NCI-H2196 treated with DMSO at 0.1 percent for 48 hours (cell line): ENCODE measurements around the gene CDK8.
"Not testable (repeated sequence)": the region's sequence is repeated elsewhere in the genome, so short reads cannot be mapped to it uniquely, and the experiment has no call there.

ENCODE experiments used
- DNase-seq: peaks from one replicate; lab custom pipeline; 2025; ENCODE audit not compliant: unreplicated experiment; lab: John Stamatoyannopoulos, UW

CDK8 gene

DNA sequence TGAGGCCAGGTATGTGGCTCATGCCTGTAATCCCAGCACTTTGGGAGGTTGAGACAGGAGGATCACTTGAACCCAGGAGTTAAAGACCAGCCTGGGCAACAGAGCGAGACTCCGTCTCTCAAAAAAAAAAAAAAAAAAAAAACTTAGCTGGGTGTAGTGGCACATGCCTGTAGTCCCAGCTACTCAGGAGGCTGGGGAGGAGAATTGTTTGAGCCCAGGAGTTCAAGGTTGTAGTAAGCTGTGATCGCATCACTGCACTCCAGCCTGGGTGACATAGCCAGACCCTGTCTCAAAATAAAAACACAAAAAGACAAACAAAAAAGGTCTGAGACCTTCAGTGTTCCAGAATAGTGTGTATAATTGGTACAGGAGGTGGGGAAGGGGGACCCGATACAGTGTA, 1.9 kb upstream of the CDK8 start:
- not testable (repeated sequence) for DNase-seq

DNA sequence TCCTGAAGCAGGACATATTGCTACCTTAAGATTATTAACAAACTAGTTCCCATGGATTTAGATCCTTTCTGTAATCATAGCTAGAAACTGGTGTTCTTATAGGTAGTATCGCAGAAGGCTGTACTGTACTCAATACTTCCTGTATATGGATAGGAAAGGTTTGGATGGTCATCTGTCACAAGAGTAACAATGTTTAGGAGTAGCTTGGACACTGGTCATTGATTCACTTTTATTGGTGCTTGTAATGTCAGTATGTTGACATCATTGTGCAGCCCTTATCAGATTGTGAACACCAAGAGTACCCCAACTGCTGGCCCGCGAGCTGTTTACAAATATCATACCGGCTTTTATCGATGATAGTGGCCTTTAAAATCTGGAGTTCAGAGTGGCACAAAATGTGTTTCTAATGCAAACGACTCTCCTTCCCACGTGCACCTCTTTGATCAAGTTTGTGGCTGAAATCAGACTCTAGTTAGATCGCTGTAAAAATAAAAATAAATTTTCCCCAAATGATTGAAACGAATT, 605 bp upstream of the CDK8 start:
- DNase-seq: no peak

GRCh38 chr13:26254583-26255111, 718 bp downstream of the CDK8 start:
- no peak for DNase-seq

DNA sequence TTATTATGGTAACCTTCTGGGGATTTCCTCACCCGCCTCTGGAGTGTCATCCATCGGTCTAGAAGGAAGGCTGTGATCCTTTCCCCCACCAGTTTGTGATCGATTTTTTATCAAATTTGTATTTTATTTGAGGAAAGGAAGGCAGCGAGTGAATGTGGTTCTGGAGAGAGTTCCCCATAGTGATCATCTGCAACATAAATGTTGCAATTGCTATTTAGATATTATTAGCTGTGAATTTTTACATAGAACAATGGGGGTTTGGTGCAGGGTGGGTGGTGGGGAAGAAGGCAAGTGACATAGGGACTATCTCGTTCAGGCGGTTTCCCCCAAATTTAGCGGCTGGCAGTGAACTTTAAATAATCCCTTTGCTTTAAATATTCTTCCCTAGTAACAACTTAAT, 1.2 kb downstream of the CDK8 start:
- DNase-seq: no peak

- DNase-seq: no peak
These were observed 1.9 kb downstream of the CDK8 start for GRCh38 chr13:26255691-26256277.

DNA sequence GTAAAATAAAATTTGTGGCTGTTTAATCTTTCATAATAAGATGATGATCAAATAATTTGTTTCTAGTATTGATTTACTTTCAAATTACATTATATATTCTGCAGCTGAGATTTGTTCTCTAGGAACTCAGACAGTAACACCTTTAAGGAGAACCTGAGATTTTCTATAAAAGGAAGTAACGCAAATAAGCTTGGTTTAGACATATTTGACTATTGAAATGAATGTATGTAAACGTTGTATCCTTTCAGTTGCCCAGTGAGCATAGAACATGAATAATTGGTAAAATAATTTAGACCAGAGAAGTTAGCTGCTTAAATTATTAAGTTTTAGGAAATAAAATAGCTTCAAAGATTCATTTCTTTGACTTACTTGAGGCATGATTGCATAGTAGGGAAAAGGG, 3.1 kb downstream of the CDK8 start:
- DNase-seq: no peak

GRCh38 chr13:26259634-26260033, 5.7 kb downstream of the CDK8 start:
- no peak for DNase-seq

GRCh38 chr13:26262156-26262555, 8.2 kb downstream of the CDK8 start:
- DNase-seq: no peak

DNA sequence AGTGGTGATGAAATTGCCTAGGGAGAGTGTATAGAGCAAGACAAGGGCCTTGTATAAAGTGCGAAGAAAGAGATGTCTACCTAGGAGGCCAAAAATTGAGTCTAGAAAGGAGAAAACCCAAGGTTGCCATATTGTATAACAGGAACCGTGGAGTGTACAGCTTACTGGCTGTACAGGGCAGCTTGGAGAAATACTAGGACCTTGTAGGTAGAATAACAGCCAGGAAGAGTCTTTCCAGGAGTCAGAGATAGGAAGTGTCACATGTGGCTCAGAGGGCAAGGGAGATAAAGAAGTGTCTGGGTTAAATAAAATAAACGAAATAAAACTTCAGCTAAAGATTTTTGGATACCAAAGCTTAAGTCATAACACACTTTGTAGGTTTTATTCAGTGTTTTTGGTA, 12.4 kb downstream of the CDK8 start:
- no peak for DNase-seq

- DNase-seq: no peak
These were observed 16.8 kb downstream of the CDK8 start for GRCh38 chr13:26270707-26271106.

DNA sequence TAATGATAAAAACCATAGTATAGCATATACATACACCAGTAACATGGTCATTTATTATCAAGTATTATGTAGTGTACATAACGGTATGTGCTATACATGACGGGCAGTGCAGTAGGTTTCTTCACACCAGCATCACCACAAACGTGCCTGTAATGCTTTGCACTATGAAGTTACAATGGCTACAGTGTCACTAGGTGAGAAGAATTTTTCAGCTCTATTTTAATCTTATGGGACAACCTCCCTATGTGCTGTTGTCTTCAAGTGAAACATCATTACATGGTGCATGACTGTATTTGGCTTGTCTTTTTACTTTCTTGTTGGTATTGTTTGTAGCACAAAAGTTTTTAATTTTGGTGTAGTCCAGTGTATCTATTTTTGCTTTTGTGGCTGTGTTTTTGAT, 18.7 kb downstream of the CDK8 start:
- no peak for DNase-seq

DNA sequence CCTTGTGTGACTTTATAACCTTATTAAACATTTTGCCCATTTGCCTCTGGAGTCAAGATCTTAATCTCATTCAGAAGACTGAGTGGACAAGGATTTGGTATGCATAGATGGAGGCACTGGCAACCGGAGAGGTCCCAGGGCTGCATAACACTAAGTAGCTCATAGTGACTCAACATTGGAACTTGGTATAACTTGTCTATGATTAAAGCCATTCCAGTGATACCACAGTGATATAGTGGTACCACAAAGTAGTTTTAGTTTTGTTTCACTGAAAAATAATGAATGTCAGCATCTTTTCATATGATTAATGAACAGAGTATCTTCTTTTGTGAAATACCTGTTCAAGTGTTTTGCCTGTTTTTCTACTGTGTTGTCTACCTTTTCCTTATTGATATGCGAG, 26.4 kb downstream of the CDK8 start:
- DNase-seq: no peak

DNA sequence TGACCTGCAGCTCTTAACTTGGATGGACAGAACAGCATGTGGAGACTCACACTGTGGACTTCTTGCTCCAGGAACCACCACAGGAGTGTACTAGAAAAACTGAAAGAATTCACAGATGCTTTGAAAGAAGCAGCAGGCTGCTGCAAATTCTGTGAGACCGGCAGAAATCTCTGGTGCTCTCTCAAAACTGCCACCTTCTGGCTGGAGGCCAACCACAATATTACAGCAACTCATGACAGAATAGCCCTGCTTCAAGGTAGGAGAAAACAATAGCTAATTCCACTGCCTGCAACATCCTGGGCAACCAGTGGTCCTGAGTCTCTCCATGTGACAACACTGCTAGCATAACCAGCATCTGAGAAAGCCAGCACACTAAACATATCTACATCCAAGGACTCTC, 26.9 kb downstream of the CDK8 start:
- DNase-seq: no peak

DNA sequence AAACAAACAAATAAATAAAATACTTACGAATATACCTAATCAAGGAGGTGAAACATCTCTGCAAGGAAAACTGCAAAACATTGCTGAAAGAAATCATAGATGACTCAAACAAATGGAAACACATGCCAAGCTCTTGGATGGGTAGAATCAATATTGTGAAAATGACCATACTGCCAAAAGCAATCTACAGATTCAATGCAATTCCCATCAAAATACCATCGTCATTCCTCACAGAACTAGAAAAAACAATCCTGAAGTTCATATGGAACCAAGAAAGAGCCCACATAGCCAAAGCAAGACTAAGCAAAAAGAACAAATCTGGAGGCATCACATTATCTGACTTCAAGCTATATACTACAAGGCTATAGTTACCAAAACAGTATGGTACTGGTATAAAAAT, 32.0 kb downstream of the CDK8 start:
- not testable (repeated sequence) for DNase-seq

DNA sequence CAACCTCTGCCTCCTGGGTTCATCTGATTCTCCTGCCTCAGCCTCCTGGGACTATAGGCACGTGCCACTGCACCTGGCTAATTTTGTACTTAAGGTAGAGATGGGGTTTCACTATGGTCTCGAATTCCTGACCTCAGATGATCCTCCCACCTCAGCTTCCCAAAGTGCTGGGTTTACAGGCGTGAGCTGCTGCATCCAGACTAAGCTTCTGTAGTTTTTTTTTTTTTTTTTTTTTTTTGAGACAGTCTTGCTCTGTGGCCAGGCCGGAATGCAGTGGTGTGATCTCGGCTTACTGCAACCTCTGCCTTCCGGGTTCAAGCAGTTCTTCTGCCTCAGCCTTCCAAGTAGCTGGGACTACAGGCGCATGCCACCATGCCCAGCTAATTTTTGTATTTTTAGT, 34.9 kb downstream of the CDK8 start:
- DNase-seq: not testable (repeated sequence)

DNA sequence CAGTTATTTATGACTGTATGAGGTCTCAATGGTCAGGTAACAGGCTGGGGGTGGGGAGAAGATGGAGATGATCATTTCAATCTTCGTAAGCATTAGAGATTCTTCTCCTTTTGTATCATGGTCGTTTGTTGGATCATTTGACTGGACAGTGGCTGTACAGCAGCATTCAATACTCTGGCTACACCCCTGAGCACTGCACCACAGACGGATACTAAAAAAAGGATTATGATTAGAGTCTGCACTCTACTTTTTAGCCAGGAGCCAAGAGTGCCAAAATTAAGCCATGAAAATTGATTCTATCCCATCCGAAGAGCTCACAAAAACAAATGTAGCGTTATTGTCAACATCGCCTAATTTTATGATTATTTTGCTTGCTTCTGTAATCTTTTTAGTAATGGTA, 41.9 kb downstream of the CDK8 start:
- DNase-seq: no peak

DNA sequence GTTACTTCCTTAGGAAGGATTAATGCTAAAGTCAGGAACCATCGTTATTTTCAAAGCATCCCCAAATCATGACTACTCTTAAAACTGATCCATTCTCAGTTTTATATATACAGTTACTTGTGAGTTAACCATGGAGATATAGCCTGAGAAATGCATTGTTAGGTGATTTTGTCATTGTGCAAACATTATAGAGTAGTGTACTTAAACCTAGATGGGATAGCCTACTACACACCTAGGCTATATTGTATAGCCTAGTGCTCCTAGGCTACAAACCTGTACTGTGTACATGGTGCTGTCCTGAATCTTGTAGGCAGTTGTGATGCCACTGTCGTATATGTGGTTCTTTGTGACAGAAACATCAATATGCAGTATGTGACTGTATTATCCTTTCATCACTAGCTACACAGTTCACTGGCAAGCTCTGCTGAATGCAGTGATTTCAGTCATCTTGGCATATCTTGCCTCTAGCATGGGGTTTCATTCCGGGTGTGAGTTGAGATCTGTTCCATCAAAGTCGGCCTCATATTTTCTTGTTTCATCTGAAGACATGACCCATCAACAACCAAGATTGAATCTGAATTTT, 45.3 kb downstream of the CDK8 start:
- DNase-seq: no peak

GRCh38 chr13:26300140-26300539, 46.2 kb downstream of the CDK8 start:
- no peak for DNase-seq

DNA sequence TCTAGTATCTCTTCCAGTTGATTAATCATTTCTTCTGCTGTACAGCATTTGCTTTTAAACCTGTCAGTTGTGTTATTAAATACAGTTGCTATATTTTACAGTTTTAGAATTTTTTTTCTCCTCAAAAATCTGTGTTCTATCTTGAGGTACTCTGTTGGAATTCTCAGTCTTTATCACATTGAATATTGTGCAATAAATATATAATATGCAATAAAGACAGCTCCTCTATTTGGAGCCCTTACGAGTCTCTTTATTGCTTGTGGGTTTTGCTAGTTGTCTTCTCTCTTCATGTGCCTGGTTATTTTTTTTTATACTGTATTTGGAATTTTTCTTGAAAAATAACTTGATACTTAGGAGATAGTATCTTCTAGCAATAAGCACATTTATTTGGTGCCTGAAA, 51.7 kb downstream of the CDK8 start:
- DNase-seq: no peak

DNA sequence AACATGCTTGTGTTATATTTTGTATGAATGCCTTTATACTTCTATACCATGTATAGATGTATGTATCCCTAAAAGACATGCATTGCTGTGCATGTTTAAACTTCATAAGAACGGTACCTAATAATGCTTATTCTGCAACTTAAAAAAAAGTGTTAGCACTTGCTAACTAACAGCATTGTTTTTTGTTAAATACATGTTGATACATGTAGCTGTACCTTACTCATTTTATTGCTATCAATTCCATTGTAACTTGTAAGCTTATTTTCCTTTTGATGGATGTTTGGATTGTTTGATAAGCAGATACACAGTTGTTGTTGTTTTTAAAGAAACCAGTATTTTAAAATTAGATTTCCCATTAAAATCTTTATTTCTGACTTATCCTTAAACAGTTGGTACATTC, 53.8 kb downstream of the CDK8 start:
- DNase-seq: no peak

GRCh38 chr13:26308250-26308649, 54.3 kb downstream of the CDK8 start:
- DNase-seq: no peak

GRCh38 chr13:26308836-26309235, 54.9 kb downstream of the CDK8 start:
- no peak for DNase-seq

GRCh38 chr13:26310003-26310402, 56.1 kb downstream of the CDK8 start:
- no peak for DNase-seq
